ENCODE data around the gene RNFT2.

RNFT2 gene

GRCh38 chr12:116838365-116838764 lies 100.2 kb downstream of the RNFT2 start:
- no peak for DNase-seq

- DNase-seq: no peak
Observed at GRCh38 chr12:116839287-116839830, 101.2 kb downstream of the RNFT2 start.

- DNase-seq: no peak
Observed at GRCh38 chr12:116843085-116843484, 105.0 kb downstream of the RNFT2 start.

- DNase-seq: no peak
Observed at GRCh38 chr12:116849216-116849615, 111.1 kb downstream of the RNFT2 start.

- no peak for DNase-seq
Observed at GRCh38 chr12:116852303-116852702, 114.2 kb downstream of the RNFT2 start.

- DNase-seq: no peak
Observed at GRCh38 chr12:116853507-116853906, 115.4 kb downstream of the RNFT2 start.

- no peak for DNase-seq
Observed at GRCh38 chr12:116855744-116856470, 117.8 kb downstream of the RNFT2 start.

- DNase-seq: no peak
Observed at GRCh38 chr12:116856729-116857128, 118.6 kb downstream of the RNFT2 start.

- no peak for DNase-seq
Observed at GRCh38 chr12:116859079-116859478, 121.0 kb downstream of the RNFT2 start.

GRCh38 chr12:116860263-116860662 lies 122.1 kb downstream of the RNFT2 start:
- no peak for DNase-seq

GRCh38 chr12:116861320-116861719 lies 123.2 kb downstream of the RNFT2 start:
- DNase-seq: peak; percentile 2 to 10

GRCh38 chr12:116862167-116862566 lies 124.1 kb downstream of the RNFT2 start:
- DNase-seq: no peak

GRCh38 chr12:116863275-116863767 lies 125.2 kb downstream of the RNFT2 start:
- peak in 1 of 2 experiments; percentile 3 for DNase-seq

GRCh38 chr12:116864371-116865160 lies 126.5 kb downstream of the RNFT2 start:
- no peak for DNase-seq

GRCh38 chr12:116867523-116867922 lies 129.4 kb downstream of the RNFT2 start:
- no peak for DNase-seq

- DNase-seq: no peak
Observed at GRCh38 chr12:116870306-116870705, 132.2 kb downstream of the RNFT2 start.

GRCh38 chr12:116874324-116874995 lies 136.3 kb downstream of the RNFT2 start:
- no peak for DNase-seq

- DNase-seq: no peak
Observed at GRCh38 chr12:116876151-116876869, 138.2 kb downstream of the RNFT2 start.

- no peak for DNase-seq
Observed at GRCh38 chr12:116878567-116879508, 140.7 kb downstream of the RNFT2 start.

GRCh38 chr12:116879509-116880212 lies 141.5 kb downstream of the RNFT2 start:
- DNase-seq: no peak

Measured in AML-193 (cell line).